Endodermal cell (in vitro differentiated cells): ENCODE measurements around the gene FYN. TPM values are rescaled to one million over a fixed set of nuclear protein-coding genes. Genes with fewer than 3 reads are reported as not detected.

Experiments used
- DNase-seq: peaks from one replicate; pipeline ENCODE4 v3.0.0-alpha.2; 2017
- H3K27ac ChIP-seq: 2 replicates; pipeline ENCODE4 v1.5.1; 2013; ENCODE audit warnings: mild to moderate bottlenecking, low read depth, low read length, moderate library complexity
- H3K27me3 ChIP-seq: 2 replicates; pipeline ENCODE4 v1.6.1; 2013; ENCODE audit warnings: mild to moderate bottlenecking, low read length, moderate library complexity; ENCODE audit not compliant: insufficient read depth, control insufficient read depth, poor library complexity, severe bottlenecking
- H3K36me3 ChIP-seq: 2 replicates; pipeline ENCODE4 v1.7.0; 2013; ENCODE audit warnings: mild to moderate bottlenecking, low read length, moderate library complexity; ENCODE audit not compliant: control insufficient read depth, insufficient read depth
- H3K4me1 ChIP-seq: one replicate; pipeline ENCODE4 v1.7.0; 2013; ENCODE audit warnings: low read length; ENCODE audit not compliant: control insufficient read depth, insufficient read depth
- H3K4me3 ChIP-seq: 2 replicates; pipeline ENCODE4 v1.5.1; 2013; ENCODE audit warnings: mild to moderate bottlenecking, low read length, moderate library complexity
- H3K9ac ChIP-seq: 2 replicates; pipeline ENCODE4 v1.6.1; 2013; ENCODE audit warnings: mild to moderate bottlenecking, low read length, moderate library complexity; ENCODE audit not compliant: poor library complexity, severe bottlenecking; ENCODE audit errors: extremely low read depth
- H3K9me3 ChIP-seq: 2 replicates; pipeline ENCODE4 v1.6.1; 2013; ENCODE audit warnings: mild to moderate bottlenecking, low read length, moderate library complexity; ENCODE audit not compliant: control insufficient read depth
- H3K27ac Mint-ChIP-seq: 2 replicates; pipeline ENCODE4 v1.8.0; 2020; ENCODE audit warnings: mixed read lengths
- H3K27me3 Mint-ChIP-seq: 2 replicates; pipeline ENCODE4 v1.8.0; 2021; ENCODE audit warnings: mild to moderate bottlenecking, mixed read lengths; ENCODE audit not compliant: insufficient read depth
- H3K36me3 Mint-ChIP-seq: 2 replicates; pipeline ENCODE4 v1.8.0; 2020; ENCODE audit warnings: low read depth, mixed read lengths
- H3K4me1 Mint-ChIP-seq: 2 replicates; pipeline ENCODE4 v1.8.0; 2020; ENCODE audit warnings: mixed read lengths
- H3K4me3 Mint-ChIP-seq: 2 replicates; pipeline ENCODE4 v1.8.0; 2020; ENCODE audit warnings: mild to moderate bottlenecking, moderate library complexity, mixed read lengths
- H3K9me3 Mint-ChIP-seq: 2 replicates; pipeline ENCODE4 v1.8.0; 2020; ENCODE audit warnings: mild to moderate bottlenecking, mixed read lengths
- WGBS, 2 experiments: methylation state at CpG; one replicate each; pipeline versions ENCODE4 v1.1.5 to v1.1.7; 2013; ENCODE audit warnings: missing lambda C conversion rate in 2 of 2, mixed read lengths in 1 of 2; ENCODE audit not compliant: insufficient coverage in 1 of 2, insufficient read length in 1 of 2; 5-methylcytosine and 5-hydroxymethylcytosine counted together
- total RNA-seq, 2 donors: library from RNA; stranded (reverse); fragmentation: NEBNext Ultra II Directional in 1 of 2; extraction: Animal tissue kit (Norgen Biotek cat#: 25700) in 1 of 2; gene quantifications; 2 replicates in 1 of 2; 3 replicates in 1 of 2; pipeline ENCODE4 v1.2.1, GENCODE V29; 2021
- TF ChIP-seq, protein P1 (sequence below): fragments of 200-600 bp; sonication (generic); conservative IDR thresholded peaks from 2 replicates; pipeline ENCODE4 v1.5.0; 2021; ENCODE audit warnings: antibody characterized with exemption, mild to moderate bottlenecking

FYN gene
- total RNA-seq, 2 donors from 2014 or later = 70.0 to 96.4 TPM

GRCh38 chr6:111875741-111876140 is 2.5 kb upstream of the FYN start:
- DNase-seq = no peak
- H3K27ac Mint-ChIP-seq = no peak overlapping the region
- no peak overlapping the region for H3K4me3 ChIP-seq

DNA sequence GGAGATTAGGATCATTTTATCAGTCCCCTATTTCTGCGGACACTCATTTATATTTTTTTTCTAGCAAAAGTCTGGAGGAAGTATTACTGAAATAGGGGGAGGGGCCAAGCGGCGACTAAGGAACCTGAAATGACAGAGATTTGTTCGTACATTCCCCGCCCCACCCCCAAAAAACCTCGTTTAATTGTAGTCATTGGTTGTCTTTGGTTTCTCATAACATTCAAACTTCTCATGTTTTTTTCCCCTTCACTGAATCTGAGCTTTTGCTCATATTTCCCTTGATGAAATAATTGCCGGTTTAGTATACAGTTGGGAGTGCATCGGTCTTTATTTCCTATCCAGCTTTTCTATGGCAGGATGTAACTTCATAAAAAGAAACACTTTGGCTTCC is 768 bp upstream of the FYN start:
- Mint-ChIP-seq H3K27me3 (peaks cover 20% of the 10 kb centered on the region), H3K9me3 (peaks cover 9% of the 10 kb centered on the region), H3K27ac (no peak overlapping the region), H3K4me3 (peak overlapping the region; percentile 78), H3K4me1 (peaks cover 30% of the 10 kb centered on the region), H3K36me3 (peaks cover 2% of the 10 kb centered on the region)
- Histone ChIP-seq H3K36me3 (peaks cover 7% of the 10 kb centered on the region), H3K27ac (peak overlapping the region; percentile 81), H3K27me3 (no peaks in the 10 kb centered on the region), H3K9me3 (peaks cover 11% of the 10 kb centered on the region), H3K9ac (no peak overlapping the region), H3K4me3 (peak overlapping the region; percentile 94), H3K4me1 (no peaks in the 10 kb centered on the region)
- DNase-seq = no peak
- TF ChIP-seq, protein P1, sequence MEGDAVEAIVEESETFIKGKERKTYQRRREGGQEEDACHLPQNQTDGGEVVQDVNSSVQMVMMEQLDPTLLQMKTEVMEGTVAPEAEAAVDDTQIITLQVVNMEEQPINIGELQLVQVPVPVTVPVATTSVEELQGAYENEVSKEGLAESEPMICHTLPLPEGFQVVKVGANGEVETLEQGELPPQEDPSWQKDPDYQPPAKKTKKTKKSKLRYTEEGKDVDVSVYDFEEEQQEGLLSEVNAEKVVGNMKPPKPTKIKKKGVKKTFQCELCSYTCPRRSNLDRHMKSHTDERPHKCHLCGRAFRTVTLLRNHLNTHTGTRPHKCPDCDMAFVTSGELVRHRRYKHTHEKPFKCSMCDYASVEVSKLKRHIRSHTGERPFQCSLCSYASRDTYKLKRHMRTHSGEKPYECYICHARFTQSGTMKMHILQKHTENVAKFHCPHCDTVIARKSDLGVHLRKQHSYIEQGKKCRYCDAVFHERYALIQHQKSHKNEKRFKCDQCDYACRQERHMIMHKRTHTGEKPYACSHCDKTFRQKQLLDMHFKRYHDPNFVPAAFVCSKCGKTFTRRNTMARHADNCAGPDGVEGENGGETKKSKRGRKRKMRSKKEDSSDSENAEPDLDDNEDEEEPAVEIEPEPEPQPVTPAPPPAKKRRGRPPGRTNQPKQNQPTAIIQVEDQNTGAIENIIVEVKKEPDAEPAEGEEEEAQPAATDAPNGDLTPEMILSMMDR = no peak
- 26% methylated on average over 8 of the region's 8 CpGs; no CpG with 5 or more reads in 1 of the 2 experiments for WGBS, 2 experiments

More at GRCh38 chr6:111875741-111876140, 2.5 kb upstream of the FYN start:
- Mint-ChIP-seq H3K27me3 (peaks cover 20% of the 10 kb centered on the region), H3K4me1 (peaks cover 23% of the 10 kb centered on the region), H3K9me3 (no peaks in the 10 kb centered on the region), H3K36me3 (no peaks in the 10 kb centered on the region), H3K4me3 (no peak overlapping the region)
- TF ChIP-seq, protein P1 = no peak
- no peak overlapping the region for H3K9ac ChIP-seq
- H3K27me3 ChIP-seq = no peaks in the 10 kb centered on the region
- H3K4me1 ChIP-seq = no peaks in the 10 kb centered on the region
- H3K27ac ChIP-seq = no peak overlapping the region
- H3K9me3 ChIP-seq = no peaks in the 10 kb centered on the region
- WGBS, 2 experiments = 66 to 78% methylated on average over 3 to 4 of the region's 4 CpGs
- no peaks in the 10 kb centered on the region for H3K36me3 ChIP-seq

GRCh38 chr6:111872401-111873177 is 663 bp downstream of the FYN start:
- Histone ChIP-seq H3K4me1 (no peaks in the 10 kb centered on the region), H3K9me3 (peaks cover 15% of the 10 kb centered on the region), H3K36me3 (peaks cover 9% of the 10 kb centered on the region), H3K9ac (peak overlapping the region; percentile 52), H3K27ac (peak overlapping the region; percentile 91), H3K27me3 (no peaks in the 10 kb centered on the region), H3K4me3 (peak overlapping the region; percentile 95)
- Mint-ChIP-seq H3K4me3 (peak overlapping the region; percentile 78), H3K27ac (peak overlapping the region; percentile 86), H3K4me1 (peaks cover 33% of the 10 kb centered on the region), H3K36me3 (peaks cover 4% of the 10 kb centered on the region), H3K9me3 (peaks cover 9% of the 10 kb centered on the region), H3K27me3 (peaks cover 18% of the 10 kb centered on the region)
- WGBS, 2 experiments = 0% methylated on average over 9 to 83 of the region's 83 CpGs
- peak; percentile 82 for DNase-seq
- TF ChIP-seq, protein P1 = peak; percentile 16
